GM12864 (cell line): ENCODE data around the gene PLEKHG1.

Experiments used
- DNase-seq: peaks from one replicate; pipeline ENCODE4 v3.0.0-alpha.2; 2011; ENCODE audit warnings: low read depth
- H3K4me3 ChIP-seq: 2 replicates; pipeline ENCODE4 v1.5.1; 2011; ENCODE audit warnings: mild to moderate bottlenecking, low read depth, low read length, control low read depth
- CTCF ChIP-seq: IDR thresholded peaks from 2 replicates; pipeline ENCODE4 v1.5.1; 2011; ENCODE audit warnings: low read depth, mild to moderate bottlenecking, moderate library complexity, low read length, control low read depth, inconsistent platforms; ENCODE audit errors: missing control alignments

The PLEKHG1 gene

GRCh38 chr6:150622941-150623874 is 23.5 kb downstream of the PLEKHG1 start:
- peak; percentile 89 for DNase-seq
- H3K4me3 ChIP-seq, result no peak overlapping the region
- no peak for TF ChIP-seq CTCF

GRCh38 chr6:150624191-150624590 is 24.5 kb downstream of the PLEKHG1 start:
- no peak for DNase-seq
- TF ChIP-seq CTCF, result no peak
- no peak overlapping the region for H3K4me3 ChIP-seq

- H3K4me3 ChIP-seq, result no peak overlapping the region
- TF ChIP-seq CTCF, result no peak
- no peak for DNase-seq
Observed at GRCh38 chr6:150625927-150626326, 26.2 kb downstream of the PLEKHG1 start.

GRCh38 chr6:150627154-150627553 is 27.5 kb downstream of the PLEKHG1 start:
- no peak for TF ChIP-seq CTCF
- no peak overlapping the region for H3K4me3 ChIP-seq
- DNase-seq, result no peak

GRCh38 chr6:150627585-150628025 is 27.9 kb downstream of the PLEKHG1 start:
- no peak for DNase-seq
- H3K4me3 ChIP-seq, result no peak overlapping the region
- TF ChIP-seq CTCF, result no peak

- TF ChIP-seq CTCF, result no peak
- no peak for DNase-seq
- no peak overlapping the region for H3K4me3 ChIP-seq
Observed at GRCh38 chr6:150628908-150629307, 29.2 kb downstream of the PLEKHG1 start.

GRCh38 chr6:150631283-150631983 is 31.7 kb downstream of the PLEKHG1 start:
- no peak overlapping the region for H3K4me3 ChIP-seq
- TF ChIP-seq CTCF, result no peak
- DNase-seq, result no peak
